Left forelimb (tissue), 1 donor: Measurements from ENCODE around the gene DFFB.

Source experiments
- DNase-seq: peaks from one replicate; pipeline ENCODE4 v3.0.0-alpha.2; 2018; ENCODE audit warnings: low spot score

DFFB gene

GRCh38 chr1:3831689-3832088, 25.6 kb upstream of the DFFB start:
- DNase-seq = no peak

- no peak for DNase-seq
Measured at GRCh38 chr1:3834701-3835100, 22.6 kb upstream of the DFFB start.

GRCh38 chr1:3836421-3836820, 20.9 kb upstream of the DFFB start:
- no peak for DNase-seq

GRCh38 chr1:3837200-3837599, 20.1 kb upstream of the DFFB start:
- DNase-seq = no peak

GRCh38 chr1:3837685-3838084, 19.6 kb upstream of the DFFB start:
- DNase-seq = no peak

- no peak for DNase-seq
Measured at GRCh38 chr1:3838788-3839187, 18.5 kb upstream of the DFFB start.

GRCh38 chr1:3841491-3841890, 15.8 kb upstream of the DFFB start:
- DNase-seq = no peak

- no peak for DNase-seq
Measured at GRCh38 chr1:3842912-3843311, 14.4 kb upstream of the DFFB start.

- DNase-seq = no peak
Measured at GRCh38 chr1:3846541-3846940, 10.7 kb upstream of the DFFB start.

GRCh38 chr1:3847081-3847480, 10.2 kb upstream of the DFFB start:
- DNase-seq = no peak

GRCh38 chr1:3850857-3851256, 6.4 kb upstream of the DFFB start:
- no peak for DNase-seq

- no peak for DNase-seq
Measured at GRCh38 chr1:3851292-3851691, 6.0 kb upstream of the DFFB start.

GRCh38 chr1:3852091-3852490, 5.2 kb upstream of the DFFB start:
- DNase-seq = no peak

- DNase-seq = no peak
Measured at GRCh38 chr1:3852711-3853485, 4.4 kb upstream of the DFFB start.

GRCh38 chr1:3857791-3858129, 484 bp downstream of the DFFB start:
- DNase-seq = no peak

- DNase-seq = no peak
Measured at GRCh38 chr1:3858231-3858981, 1.1 kb downstream of the DFFB start.

- DNase-seq = no peak
Measured at GRCh38 chr1:3863231-3863935, 6.1 kb downstream of the DFFB start.

- DNase-seq = no peak
Measured at GRCh38 chr1:3864884-3865283, 7.6 kb downstream of the DFFB start.

GRCh38 chr1:3865606-3866160, 8.4 kb downstream of the DFFB start:
- DNase-seq = no peak

GRCh38 chr1:3868464-3869006, 11.3 kb downstream of the DFFB start:
- DNase-seq = no peak

- no peak for DNase-seq
Measured at GRCh38 chr1:3869751-3870301, 12.6 kb downstream of the DFFB start.

- DNase-seq = no peak
Measured at GRCh38 chr1:3871451-3871805, 14.2 kb downstream of the DFFB start.
